ENCODE data around the gene PLA2G6. TPM values are rescaled to one million over a fixed set of nuclear protein-coding genes. Genes with fewer than 3 reads are reported as not detected.
A peak's percentile ranks its signal among the peaks of the same experiment; 100 is the strongest.

The PLA2G6 gene
- total and polyA plus RNA-seq, 4 experiments from 2014 or later = 1.1 to 238 (median 116) TPM

DNA sequence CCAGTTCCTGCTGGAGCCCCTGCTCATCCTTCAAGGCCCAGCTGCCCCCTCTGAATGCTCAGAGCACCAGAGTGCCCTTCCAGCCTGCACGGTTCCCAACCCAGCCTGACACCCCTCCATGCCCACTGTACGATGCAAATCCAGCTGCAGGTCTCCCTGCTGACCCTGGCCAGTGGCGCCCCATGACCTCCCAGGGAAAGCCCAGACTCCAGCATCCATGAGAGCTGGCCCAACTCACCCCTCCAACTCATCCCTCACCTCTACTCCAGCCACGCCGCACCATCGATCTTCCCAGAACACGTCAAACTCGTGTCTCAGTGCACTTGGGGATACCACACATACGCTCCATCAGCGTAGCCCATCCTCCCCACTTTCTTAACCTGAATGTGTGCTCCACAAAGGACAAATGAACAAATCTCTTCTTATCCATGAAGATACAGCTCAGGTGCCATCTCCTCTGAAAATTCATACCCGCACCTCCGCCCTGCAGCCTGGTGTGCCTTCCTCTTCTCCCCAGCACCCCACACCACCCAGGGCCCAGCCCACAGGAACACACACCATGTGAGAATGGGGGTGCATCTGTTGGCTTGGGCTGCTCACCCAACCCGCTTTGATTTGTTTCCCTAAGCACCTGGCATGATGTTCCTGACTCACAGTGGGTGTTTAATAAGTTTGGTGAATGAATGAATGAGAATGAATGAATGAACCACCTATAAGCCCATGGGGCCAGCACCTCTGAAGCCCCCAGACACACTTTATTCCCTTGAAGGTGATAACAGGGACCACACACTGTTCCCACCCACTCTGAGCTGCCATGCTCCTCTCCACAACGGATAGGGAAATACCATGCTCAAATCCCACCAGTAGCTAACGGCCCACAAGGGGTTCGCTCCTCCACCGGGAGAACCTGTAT, 6.2 kb downstream of the PLA2G6 start:
- peak overlapping the region; percentile 19 for H3K27ac ChIP-seq (ENCODE audit: low read depth, low read length)
- H3K27me3 ChIP-seq (ENCODE audit: insufficient read depth, low read length) = no peaks in the 10 kb centered on the region
- no peak for DNase-seq
- Mint-ChIP-seq H3K4me1 (peaks cover 39 to 77% (median 50%) of the 10 kb centered on the region in 4 donors), H3K4me3 (peak overlapping the region in 1 of 8 donors; percentile 62), H3K36me3 (peaks cover 7 to 15% of the 10 kb centered on the region in 2 donors), H3K27ac (peak overlapping the region; percentile 17 to 99 (median 79)), H3K27me3 (no peaks in the 10 kb centered on the region), H3K9me3 (no peaks in the 10 kb centered on the region)
- no peak overlapping the region for H3K4me3 ChIP-seq (ENCODE audit: low read length in 2 of 2)
- peaks cover 47% of the 10 kb centered on the region for H3K4me1 ChIP-seq (ENCODE audit: insufficient read depth, low read length)
- no peaks in the 10 kb centered on the region for H3K9me3 ChIP-seq (ENCODE audit: control insufficient read depth in 1 of 2, low read length in 2 of 2)
- ChIA-PET CTCF (ENCODE audit: partially characterized antibody) (no interaction called here), POLR2A (ENCODE audit: partially characterized antibody) (interaction anchor here (1.0 kb wide), 3 partner anchors 11 to 30 kb away, joined by 3 to 4 read pairs (median 4); no protein-coding TSS in a partner anchor)
- no peaks in the 10 kb centered on the region for H3K36me3 ChIP-seq (ENCODE audit: insufficient read depth, low read length)
- intact Hi-C loops (cut with micrococcal nuclease) = no loop called here

DNA sequence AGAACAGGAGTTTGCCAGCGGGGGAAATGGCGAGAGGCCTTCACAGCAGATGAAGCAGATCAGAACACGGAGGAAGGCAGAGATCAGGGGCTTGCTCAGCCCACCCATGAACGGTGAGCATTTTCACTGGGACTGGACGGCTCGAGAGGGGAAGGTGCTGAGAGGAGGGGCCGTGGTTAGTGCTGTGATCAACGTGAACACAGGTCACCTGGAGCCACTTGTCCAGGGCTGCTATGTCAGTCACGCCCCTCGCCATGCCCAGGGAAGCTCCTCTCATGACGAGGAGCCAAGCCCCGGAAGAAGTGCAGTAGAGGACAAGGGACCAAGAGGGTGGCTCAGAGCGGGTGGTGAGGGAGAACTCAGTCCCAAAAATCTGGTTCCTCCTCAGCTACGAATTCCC, 7.0 kb downstream of the PLA2G6 start:
- ChIA-PET CTCF (ENCODE audit: partially characterized antibody) (no interaction called here), POLR2A (ENCODE audit: partially characterized antibody) (no interaction called here)
- Mint-ChIP-seq H3K4me1 (peaks cover 30 to 69% (median 42%) of the 10 kb centered on the region in 4 donors), H3K27me3 (no peaks in the 10 kb centered on the region), H3K9me3 (no peaks in the 10 kb centered on the region), H3K4me3 (peak overlapping the region in 2 of 8 donors; percentile 7 to 54), H3K36me3 (peaks cover 7 to 8% of the 10 kb centered on the region in 2 donors), H3K27ac (peak overlapping the region in 4 of 7 donors; percentile 15 to 68 (median 44))
- Histone ChIP-seq H3K4me3 (ENCODE audit: low read length in 2 of 2) (no peak overlapping the region), H3K4me1 (ENCODE audit: insufficient read depth, low read length) (peaks cover 39% of the 10 kb centered on the region), H3K27me3 (ENCODE audit: insufficient read depth, low read length) (no peaks in the 10 kb centered on the region), H3K9me3 (ENCODE audit: control insufficient read depth in 1 of 2, low read length in 2 of 2) (no peaks in the 10 kb centered on the region), H3K36me3 (ENCODE audit: insufficient read depth, low read length) (no peaks in the 10 kb centered on the region), H3K27ac (ENCODE audit: low read depth, low read length) (no peak overlapping the region)
- intact Hi-C loops (cut with micrococcal nuclease) = no loop called here
- DNase-seq = no peak

DNA sequence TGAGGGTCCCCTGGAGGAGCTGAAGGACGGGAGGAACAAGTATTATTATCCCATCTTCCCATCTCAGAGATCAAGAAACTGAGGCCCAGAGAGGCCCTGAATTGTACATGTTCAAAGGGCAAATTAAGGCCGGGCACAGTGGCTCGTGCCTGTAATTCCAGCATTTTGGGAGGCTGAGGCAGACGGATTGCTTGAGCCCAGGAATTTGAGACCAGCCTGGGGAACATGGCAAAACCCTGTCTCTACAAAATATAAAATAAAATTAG, 8.1 kb downstream of the PLA2G6 start:
- Mint-ChIP-seq H3K36me3 (peaks cover 11 to 12% of the 10 kb centered on the region in 2 donors), H3K27me3 (no peaks in the 10 kb centered on the region), H3K4me1 (peaks cover 25 to 58% (median 35%) of the 10 kb centered on the region in 4 donors), H3K9me3 (no peaks in the 10 kb centered on the region), H3K27ac (peak overlapping the region in 2 of 7 donors; percentile 70 to 73), H3K4me3 (no peak overlapping the region)
- DNase-seq = no peak
- Histone ChIP-seq H3K27me3 (ENCODE audit: insufficient read depth, low read length) (no peaks in the 10 kb centered on the region), H3K27ac (ENCODE audit: low read depth, low read length) (no peak overlapping the region), H3K4me3 (ENCODE audit: low read length in 2 of 2) (no peak overlapping the region), H3K4me1 (ENCODE audit: insufficient read depth, low read length) (peaks cover 30% of the 10 kb centered on the region), H3K9me3 (ENCODE audit: control insufficient read depth in 1 of 2, low read length in 2 of 2) (no peaks in the 10 kb centered on the region), H3K36me3 (ENCODE audit: insufficient read depth, low read length) (peaks cover 5% of the 10 kb centered on the region)
- intact Hi-C loops (cut with micrococcal nuclease) = no loop called here
- CTCF ChIA-PET (ENCODE audit: partially characterized antibody) = no interaction called here
- POLR2A ChIA-PET (ENCODE audit: partially characterized antibody) = no interaction called here

DNA sequence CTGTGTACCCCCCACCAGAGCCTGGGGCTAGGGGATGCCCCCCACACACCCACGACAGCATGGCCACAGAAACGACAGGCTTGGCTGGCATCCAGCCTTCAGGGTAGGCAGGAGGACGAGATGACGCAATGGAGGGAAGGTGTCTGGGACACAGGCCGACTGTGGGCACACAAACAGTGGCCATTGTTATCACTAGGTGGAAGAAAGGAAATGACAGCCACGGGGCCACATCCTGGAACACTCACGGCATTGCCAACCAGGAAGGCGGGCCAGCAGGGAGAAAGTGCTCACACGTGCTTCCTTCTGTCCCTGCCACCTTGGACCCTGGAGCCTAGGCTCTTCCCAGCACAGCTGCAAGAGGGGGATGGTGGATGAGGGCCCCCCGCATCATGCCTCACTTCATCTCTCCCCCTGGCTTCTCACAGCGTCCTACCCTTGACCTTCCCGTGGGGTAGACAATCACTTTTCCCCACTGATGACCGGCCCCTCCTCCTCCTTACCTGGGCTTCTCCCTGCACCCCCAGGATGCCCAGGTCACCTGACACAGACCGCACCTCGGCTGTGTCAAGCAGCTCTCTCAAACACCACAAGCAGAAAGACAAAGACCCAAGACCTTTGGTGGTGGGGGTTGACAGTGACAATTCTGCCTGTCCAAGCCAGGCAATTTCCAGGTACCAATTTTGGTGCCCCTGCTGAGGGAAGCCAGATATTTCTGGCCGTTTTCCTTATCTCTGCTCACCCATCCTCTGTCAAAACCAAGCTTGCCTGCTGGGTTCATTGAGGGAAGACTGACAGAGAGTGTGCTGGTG, 8.6 kb downstream of the PLA2G6 start:
- Histone ChIP-seq H3K27ac (ENCODE audit: low read depth, low read length) (no peak overlapping the region), H3K27me3 (ENCODE audit: insufficient read depth, low read length) (no peaks in the 10 kb centered on the region), H3K36me3 (ENCODE audit: insufficient read depth, low read length) (peaks cover 8% of the 10 kb centered on the region), H3K9me3 (ENCODE audit: control insufficient read depth in 1 of 2, low read length in 2 of 2) (no peaks in the 10 kb centered on the region), H3K4me3 (ENCODE audit: low read length in 2 of 2) (no peak overlapping the region), H3K4me1 (ENCODE audit: insufficient read depth, low read length) (peaks cover 30% of the 10 kb centered on the region)
- Mint-ChIP-seq H3K4me1 (peaks cover 24 to 55% (median 33%) of the 10 kb centered on the region in 4 donors), H3K27me3 (no peaks in the 10 kb centered on the region), H3K27ac (peak overlapping the region; percentile 24 to 86 (median 70)), H3K4me3 (peak overlapping the region in 2 of 8 donors; percentile 20 to 52), H3K36me3 (peaks cover 11 to 13% of the 10 kb centered on the region in 2 donors), H3K9me3 (no peaks in the 10 kb centered on the region)
- intact Hi-C loops (cut with micrococcal nuclease) = no loop called here
- DNase-seq = peak; percentile 31 to 84 (median 39)
- ChIA-PET CTCF (ENCODE audit: partially characterized antibody) (no interaction called here), POLR2A (ENCODE audit: partially characterized antibody) (no interaction called here)

DNA sequence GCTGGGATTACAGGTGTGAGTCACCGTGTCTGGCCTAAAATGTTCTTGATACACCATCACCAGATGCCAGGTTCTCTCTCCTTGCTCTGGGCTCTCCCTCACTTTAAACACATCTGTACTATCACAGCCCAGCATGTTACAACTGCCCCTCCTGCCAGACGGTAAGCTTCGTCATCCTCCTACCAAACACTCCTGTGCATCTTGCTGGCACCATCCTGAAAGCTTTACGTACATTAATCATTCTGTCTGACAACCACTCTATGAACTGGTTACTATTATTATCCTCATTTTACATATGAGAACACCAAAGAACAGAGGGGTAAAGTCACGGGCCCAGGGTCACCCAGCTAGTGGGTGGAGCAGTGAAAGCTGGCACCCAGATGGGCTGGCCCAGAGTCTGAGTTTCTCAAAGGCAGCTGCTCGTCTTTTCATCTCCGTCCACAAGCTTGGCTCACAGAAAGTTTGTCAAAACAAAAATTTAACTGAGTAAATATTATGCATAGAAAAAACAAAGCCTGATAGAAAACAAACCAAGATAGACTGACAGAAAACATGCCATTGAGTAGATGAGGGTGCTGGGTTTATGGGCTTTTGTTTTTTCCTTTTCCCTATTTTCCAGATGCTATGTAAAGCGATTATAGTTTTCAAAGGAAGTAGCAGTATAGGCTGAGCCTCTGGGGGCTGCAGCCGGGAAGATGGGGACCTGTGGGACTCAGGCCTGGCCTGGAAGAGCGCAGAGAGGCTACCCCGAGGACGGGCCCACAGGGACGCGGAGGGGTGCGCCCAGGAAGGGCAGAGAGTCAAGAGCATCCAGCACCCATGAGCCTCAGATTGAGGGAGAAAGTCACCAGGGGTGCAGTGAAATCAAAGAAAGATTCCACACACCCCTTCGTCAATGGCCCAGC, 9.5 kb downstream of the PLA2G6 start:
- Mint-ChIP-seq H3K27ac (peak overlapping the region in 6 of 7 donors; percentile 7 to 85 (median 33)), H3K4me1 (peaks cover 22 to 51% (median 31%) of the 10 kb centered on the region in 4 donors), H3K36me3 (peaks cover 15 to 18% of the 10 kb centered on the region in 2 donors), H3K9me3 (no peaks in the 10 kb centered on the region), H3K4me3 (peak overlapping the region in 1 of 8 donors; percentile 52), H3K27me3 (no peaks in the 10 kb centered on the region)
- H3K4me3 ChIP-seq (ENCODE audit: low read length in 2 of 2) = no peak overlapping the region
- ChIA-PET CTCF (ENCODE audit: partially characterized antibody) (no interaction called here), POLR2A (ENCODE audit: partially characterized antibody) (interaction anchor here (1.3 kb wide), 1 partner anchor 9 kb away, joined by 3 read pairs; no protein-coding TSS in a partner anchor)
- no peaks in the 10 kb centered on the region for H3K27me3 ChIP-seq (ENCODE audit: insufficient read depth, low read length)
- H3K4me1 ChIP-seq (ENCODE audit: insufficient read depth, low read length) = peaks cover 29% of the 10 kb centered on the region
- no peak overlapping the region for H3K27ac ChIP-seq (ENCODE audit: low read depth, low read length)
- peaks cover 17% of the 10 kb centered on the region for H3K36me3 ChIP-seq (ENCODE audit: insufficient read depth, low read length)
- intact Hi-C loops (cut with micrococcal nuclease) = no loop called here
- no peaks in the 10 kb centered on the region for H3K9me3 ChIP-seq (ENCODE audit: control insufficient read depth in 1 of 2, low read length in 2 of 2)
- no peak for DNase-seq

DNA sequence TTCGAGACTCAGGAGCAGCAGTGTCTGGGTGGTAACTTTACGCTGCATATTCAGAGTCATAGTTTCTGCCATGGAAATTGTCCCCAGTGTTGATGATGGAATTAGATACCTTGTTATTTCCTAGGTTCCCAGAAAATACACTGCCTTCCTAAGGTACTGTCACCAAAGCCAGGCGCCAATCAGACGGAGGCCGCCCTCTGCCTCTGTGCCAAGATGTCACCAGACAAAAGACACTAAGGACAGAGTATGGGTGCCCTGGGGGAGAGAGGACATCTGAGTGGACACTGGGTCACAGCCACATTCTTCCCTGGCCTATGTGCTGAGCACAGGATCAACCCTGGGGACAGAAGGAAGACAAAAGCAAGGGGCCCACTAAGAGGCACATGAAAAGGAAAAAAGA, 11.2 kb downstream of the PLA2G6 start:
- intact Hi-C loops (cut with micrococcal nuclease) = no loop called here
- Histone ChIP-seq H3K4me3 (ENCODE audit: low read length in 2 of 2) (no peak overlapping the region), H3K4me1 (ENCODE audit: insufficient read depth, low read length) (peaks cover 12% of the 10 kb centered on the region), H3K9me3 (ENCODE audit: control insufficient read depth in 1 of 2, low read length in 2 of 2) (no peaks in the 10 kb centered on the region), H3K27ac (ENCODE audit: low read depth, low read length) (no peak overlapping the region), H3K36me3 (ENCODE audit: insufficient read depth, low read length) (peaks cover 21% of the 10 kb centered on the region), H3K27me3 (ENCODE audit: insufficient read depth, low read length) (no peaks in the 10 kb centered on the region)
- peak overlapping the region in 2 of 7 donors; percentile 38 to 68 for H3K27ac Mint-ChIP-seq
- DNase-seq = no peak
- CTCF ChIA-PET (ENCODE audit: partially characterized antibody) = no interaction called here
- H3K4me3 Mint-ChIP-seq = no peak overlapping the region
- no peaks in the 10 kb centered on the region for H3K9me3 Mint-ChIP-seq
- H3K27me3 Mint-ChIP-seq = no peaks in the 10 kb centered on the region
- POLR2A ChIA-PET (ENCODE audit: partially characterized antibody) = interaction anchor here (1.3 kb wide), 1 partner anchor 11 kb away, joined by 3 read pairs; no protein-coding TSS in a partner anchor
- H3K4me1 Mint-ChIP-seq = peaks cover 15 to 34% (median 17%) of the 10 kb centered on the region in 4 donors
- H3K36me3 Mint-ChIP-seq = peaks cover 21 to 28% of the 10 kb centered on the region in 2 donors
